ENCODE results near the gene TSPAN14.

TSPAN14 gene

DNA sequence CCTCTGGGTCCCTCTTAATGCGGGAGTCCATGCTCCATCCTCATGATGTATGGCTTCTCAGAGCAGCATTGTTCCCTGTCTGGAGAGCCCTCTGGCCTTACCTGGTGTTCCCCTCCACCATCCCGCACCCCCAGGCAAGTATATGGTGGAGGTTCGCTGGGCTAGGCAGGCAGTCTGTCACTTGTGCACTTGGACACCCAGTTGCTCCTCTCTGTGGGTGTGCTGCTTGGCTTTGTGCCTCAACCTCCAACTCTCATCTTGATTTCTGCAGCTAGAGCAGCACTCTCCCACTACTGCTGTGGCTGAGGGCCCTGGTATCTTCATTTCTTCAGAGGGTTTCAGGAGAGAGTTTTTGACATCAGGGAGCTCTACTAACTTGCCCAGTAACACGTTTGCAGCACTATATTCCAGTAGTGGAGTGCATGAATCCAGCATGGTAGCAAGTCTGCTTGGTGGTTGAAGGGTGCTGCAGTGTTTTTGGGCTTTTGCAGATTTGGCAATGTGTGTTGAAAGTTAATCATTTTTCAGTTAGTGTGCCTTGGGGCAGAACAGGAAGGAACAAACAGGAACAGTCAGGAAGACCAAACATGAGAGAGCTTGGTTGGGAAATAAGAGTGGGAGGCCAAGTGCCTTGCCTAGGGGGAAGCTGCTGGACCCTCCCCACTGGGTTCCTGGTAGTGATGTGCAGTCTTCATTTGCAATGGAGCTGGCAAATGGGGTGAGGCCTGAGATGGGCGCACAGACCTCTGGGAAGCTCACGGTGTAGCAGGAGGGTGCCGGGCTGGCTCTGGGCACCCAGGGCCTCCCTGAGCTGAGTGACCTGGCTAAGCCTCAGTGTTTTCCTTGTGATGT, 37.4 kb downstream of the TSPAN14 start:
- DNase-seq = no peak

GRCh38 chr10:80492848-80493521, 38.9 kb downstream of the TSPAN14 start:
- no peak for DNase-seq

GRCh38 chr10:80493522-80494051, 39.5 kb downstream of the TSPAN14 start:
- DNase-seq = no peak

DNA sequence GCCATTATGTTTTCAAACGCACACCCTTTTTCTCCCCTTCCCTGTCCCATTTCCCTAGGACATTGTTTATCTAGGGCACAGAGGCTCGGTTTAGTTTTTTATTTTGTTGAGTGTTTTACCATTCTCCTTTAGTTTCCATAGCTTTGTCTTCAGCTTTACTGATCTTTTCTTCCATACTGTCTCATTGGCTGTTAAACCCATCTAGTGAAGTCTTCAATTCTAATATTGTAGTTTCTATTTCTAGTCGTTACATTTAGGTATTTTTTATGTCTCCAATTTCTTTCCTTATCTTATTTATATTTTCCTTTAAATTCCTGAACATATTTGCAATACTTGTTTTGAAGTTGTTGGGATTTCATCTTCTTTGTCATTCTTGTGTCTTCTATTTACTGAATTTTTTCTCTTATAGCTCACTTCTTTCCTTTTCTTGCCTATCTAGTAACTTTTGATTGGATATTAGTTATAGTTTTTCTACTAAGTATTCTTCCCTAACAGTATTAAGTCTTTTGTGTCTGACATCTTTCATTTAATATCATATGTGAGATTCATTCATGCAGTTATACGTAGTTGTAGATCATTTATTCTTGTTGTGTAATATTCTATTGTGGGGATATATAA, 42.6 kb downstream of the TSPAN14 start:
- no peak for DNase-seq

- DNase-seq = no peak
These were observed 43.3 kb downstream of the TSPAN14 start for GRCh38 chr10:80497187-80498077.

GRCh38 chr10:80498078-80498832, 44.1 kb downstream of the TSPAN14 start:
- no peak for DNase-seq

- DNase-seq = no peak
These were observed 45.0 kb downstream of the TSPAN14 start for GRCh38 chr10:80498833-80499741.

DNA sequence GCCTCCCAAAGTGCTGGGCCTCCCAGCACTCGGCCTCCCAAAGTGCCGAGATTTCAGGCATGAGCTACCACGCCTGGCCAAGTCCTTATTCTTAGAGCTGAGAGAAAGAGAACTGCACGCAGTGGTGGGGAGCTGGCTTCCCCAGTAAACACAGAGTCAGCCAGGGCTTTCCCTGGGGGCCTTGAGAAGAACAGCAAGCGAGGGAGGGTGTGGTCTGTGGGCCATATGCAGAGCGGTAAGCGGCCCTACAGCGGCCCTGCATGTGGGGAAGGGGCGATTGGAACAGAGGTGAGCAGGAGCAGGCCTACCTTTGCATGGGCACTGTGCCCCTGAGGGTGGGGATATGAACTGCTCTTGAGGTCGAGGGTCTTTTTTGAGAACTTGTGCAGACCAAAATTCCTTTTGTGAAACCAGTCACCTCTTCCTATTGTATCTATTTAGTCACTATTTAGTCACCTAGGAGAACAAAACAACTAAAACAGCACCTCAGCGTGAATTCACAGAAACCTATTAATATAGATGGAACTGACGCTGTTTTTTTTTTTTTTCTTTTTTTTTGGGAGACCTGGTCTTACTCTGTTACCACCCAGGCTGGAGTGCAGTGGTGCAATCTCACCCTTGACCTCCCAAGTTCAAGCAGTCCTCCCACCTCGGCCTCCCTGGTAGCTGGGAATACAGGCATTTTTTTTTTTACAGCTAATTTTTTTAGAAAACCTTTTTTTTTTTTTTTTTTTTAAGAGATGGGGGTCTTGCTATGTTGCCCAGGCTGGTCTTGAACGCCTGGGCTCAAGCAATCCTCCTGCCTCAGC, 46.7 kb downstream of the TSPAN14 start:
- DNase-seq = no peak

DNA sequence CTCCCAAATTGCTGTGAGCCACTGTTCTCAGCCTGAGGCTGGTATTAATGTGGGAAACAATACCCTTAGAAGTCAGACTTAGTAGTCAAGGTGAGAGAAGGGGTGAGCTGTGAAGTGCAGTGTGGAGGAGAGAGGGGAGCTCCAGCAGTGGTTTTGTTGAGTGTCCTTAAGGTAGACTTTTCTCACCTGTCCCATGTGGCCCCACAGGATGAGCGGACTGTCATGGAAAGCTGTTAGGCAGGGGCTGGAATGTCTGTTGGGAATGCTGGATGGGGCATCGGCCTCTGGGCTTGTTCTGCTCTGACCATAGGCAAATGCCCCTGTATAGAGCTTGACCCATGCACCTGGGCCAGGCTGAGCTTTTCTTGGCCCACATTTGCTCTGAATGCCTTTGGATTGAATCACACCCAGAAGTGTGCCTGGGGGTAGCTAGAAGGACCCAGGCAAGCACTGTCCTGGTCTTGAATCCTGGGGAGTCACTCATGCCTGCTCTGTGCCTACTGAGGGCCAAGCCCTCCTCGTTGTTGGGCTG, 47.3 kb downstream of the TSPAN14 start:
- no peak for DNase-seq

GRCh38 chr10:80501913-80502521, 47.9 kb downstream of the TSPAN14 start:
- DNase-seq = no peak

DNA sequence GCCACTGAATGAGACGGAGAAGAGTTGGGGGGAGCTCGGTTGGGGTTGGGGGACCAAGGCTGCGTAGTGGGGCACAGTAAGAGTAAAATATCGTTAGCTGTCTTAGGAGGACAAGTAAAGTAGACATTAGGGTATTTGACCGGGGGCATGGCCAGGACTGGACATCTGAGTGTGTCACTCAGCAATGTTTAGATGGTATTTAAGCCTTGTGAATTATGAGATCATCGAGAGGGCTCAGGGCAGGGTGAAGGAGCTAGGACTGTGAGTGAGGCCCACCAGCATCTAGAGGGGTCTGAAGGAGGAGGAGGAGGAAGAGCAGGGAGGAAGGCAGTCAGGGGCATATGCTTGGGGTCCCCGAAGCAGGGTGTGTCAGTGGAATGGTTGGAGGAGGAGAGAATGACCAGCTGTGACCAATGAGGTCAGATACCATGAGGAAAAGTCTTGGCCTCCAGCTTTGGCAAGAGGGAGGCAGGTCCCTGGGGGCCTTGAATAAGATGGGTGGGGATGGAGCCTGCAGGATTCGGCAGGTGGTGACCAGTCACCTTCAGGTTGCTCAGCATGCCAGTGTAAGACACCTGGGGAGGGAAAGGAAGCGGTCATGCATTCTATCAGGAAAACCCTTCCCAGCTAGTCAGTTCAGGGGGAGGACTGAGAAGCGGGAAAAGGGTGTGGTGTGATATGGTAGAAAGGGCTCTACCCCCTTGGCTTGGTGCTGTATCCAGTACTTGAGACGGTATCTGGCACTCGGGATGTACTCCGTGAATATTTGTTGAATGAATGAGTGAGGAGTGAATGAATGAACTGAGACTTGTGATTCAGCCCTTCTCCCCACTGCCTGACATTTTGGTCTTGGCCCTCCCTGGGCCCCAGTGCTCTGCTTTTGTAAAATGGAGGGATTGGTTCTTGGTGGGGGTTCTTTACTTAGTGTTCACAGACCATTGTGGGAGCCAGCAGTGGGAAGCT, 48.8 kb downstream of the TSPAN14 start:
- no peak for DNase-seq

DNA sequence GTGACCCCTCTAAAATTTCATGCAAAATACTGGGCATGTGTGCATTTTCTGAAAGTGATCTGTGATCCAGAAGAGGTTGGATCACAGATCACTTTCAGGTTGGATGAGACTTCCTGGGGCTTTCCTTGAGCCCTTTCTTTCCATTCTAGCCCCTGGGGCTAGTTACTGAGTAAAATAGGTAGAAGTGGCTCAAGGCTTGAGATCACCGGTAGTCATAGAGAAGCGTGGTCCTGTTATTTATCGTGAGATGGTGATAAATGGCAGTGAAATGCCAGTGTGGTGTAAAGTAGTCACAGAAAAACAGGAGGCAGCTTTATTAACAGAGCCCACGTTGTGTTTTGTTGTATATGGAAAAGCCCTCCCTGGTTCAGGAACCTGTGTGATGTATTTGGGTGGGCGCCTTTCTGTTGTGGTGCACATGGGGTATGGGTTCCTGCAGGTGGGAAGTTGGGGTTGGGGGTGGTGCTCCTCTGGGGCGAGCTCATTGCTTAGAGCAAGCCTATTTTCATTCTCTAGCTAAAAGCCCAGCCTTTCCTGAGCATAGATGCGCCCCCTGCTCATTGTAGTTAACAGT, 49.6 kb downstream of the TSPAN14 start:
- DNase-seq = no peak

DNA sequence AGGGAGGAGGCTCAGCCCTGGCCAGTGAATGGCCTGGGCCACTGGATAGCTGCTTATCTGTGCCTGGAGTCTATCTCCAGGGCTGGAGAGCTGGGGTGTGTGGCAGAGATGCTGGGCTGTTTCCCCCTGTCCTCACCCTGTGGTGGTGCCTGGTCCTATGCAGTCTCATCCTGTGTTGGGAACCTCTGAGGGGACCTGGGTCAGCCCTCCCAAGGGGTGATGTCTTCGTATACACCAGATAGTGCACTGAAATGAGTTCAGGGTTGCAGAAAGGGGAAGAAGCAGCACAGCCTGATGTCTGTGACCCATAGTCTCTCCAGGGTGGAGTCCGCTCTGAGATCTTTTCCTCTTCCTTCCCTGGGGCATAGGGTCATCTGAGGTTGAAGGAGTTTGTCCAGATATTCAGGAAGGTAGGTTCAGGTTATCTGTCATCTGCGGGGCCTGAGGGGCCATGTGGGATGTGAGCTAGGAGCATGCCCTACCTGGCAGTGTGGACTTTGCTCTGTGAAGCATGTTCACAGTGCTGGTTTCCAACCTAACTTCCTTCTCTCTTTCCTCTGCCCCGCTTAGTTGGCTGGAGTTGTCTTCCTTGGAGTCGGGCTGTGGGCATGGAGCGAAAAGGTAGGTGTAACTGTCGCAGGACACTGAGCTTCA, 50.2 kb downstream of the TSPAN14 start:
- DNase-seq = no peak

DNA sequence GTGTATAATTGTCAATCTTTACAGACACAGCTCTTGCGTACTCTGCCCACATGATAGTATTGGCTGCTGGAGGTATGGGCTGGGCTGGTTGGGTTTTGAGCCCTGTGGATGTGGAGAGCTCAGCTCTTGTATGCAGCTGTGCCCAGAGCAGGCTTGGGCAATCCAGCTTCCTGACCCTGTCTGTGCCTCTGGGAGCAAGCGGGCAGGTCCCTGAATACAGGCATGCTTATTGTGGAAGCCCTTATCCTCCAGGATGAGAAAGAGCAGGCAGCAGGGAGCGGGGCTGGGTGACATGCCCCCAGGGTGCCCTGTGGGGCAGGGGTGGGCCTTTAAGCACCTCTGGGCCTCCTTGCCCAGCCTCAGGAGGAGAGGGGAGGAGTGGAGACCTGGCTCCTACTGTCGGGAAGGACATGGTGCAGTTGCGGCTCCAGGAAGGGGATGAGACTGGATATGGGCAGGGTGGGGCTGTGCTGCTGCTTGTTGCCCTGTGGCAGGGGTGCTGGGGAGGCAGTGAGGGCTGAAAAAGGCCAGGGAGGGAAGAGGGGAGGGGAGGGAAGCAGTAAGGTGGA, 50.9 kb downstream of the TSPAN14 start:
- no peak for DNase-seq

- DNase-seq = no peak
These were observed 52.1 kb downstream of the TSPAN14 start for GRCh38 chr10:80506189-80506575.

- no peak for DNase-seq
These were observed 52.9 kb downstream of the TSPAN14 start for GRCh38 chr10:80506836-80507487.
